ENCODE data around the gene DNAJC21.

DNA sequence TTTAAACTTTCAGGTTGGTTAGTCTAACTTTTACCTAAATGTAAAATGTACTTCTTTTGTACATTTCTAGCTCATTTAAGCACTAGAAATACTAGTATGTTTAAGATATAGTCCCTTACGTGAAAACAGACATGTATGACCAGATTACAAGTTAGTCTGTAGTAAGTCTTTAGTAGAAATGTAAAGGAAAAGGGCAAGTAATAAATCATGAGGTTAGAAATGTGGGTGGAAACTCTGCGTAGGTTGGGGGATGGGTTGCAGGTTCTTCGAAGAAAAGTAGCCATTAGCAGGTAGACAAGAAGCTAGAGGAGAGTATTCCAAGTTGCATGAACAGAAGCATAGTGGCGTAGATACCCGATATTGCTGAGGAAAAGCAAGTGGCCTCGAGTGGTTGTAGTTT lies 36.9 kb upstream of the DNAJC21 start:
- TF ChIP-seq CTCF (IDR thresholded peaks at IDR 0.05; ENCODE audit: low read length) = no peak
- TF ChIP-seq EZH2 (IDR thresholded peaks at IDR 0.05; ENCODE audit: borderline replicate concordance, low read length) = no peak
